ENCODE measurements around the gene ANXA2R.

Gene ANXA2R

DNA sequence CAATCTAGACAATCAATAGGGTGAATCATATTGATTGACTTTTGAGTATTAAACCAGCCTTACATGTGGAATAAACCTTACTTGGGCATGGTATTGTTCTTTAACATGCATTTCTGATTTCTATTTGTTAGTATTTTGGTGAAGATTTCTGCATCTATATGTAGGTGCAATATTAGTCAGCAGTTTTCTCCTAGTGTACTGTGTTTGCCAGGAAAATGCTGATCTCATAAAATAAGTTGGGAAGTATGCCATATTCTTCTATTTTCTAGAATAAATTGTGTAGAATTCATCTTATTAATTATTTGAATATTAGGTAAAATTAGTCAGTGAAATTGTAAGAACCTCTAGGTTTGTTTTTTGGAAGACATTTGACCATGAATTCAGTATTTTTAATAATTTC lies 38.4 kb downstream of the ANXA2R start:
- DNase-seq (ENCODE audit: low read depth in 1 of 2, low spot score in 1 of 2) = no peak

DNA sequence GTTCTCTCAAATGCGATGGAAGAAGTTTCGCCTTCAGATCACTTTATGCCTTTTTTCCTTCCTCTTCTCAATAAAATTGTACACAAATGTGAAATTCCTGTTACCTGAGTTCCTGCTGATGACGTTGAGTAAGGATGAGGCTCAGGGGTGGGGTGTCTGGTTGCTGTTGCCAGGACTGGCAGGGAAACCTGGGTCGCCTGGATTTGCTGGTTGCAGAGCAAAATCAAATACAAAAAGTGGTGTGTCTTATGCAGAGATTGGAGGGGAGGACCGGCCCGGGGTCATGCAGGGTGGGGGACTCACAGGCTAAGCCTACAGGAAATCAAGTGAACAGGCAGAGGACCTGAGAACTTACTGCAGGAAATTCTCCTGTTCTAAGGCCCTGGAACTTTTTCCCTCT lies 39.2 kb downstream of the ANXA2R start:
- no peak for DNase-seq (ENCODE audit: low read depth in 1 of 2, low spot score in 1 of 2)

DNA sequence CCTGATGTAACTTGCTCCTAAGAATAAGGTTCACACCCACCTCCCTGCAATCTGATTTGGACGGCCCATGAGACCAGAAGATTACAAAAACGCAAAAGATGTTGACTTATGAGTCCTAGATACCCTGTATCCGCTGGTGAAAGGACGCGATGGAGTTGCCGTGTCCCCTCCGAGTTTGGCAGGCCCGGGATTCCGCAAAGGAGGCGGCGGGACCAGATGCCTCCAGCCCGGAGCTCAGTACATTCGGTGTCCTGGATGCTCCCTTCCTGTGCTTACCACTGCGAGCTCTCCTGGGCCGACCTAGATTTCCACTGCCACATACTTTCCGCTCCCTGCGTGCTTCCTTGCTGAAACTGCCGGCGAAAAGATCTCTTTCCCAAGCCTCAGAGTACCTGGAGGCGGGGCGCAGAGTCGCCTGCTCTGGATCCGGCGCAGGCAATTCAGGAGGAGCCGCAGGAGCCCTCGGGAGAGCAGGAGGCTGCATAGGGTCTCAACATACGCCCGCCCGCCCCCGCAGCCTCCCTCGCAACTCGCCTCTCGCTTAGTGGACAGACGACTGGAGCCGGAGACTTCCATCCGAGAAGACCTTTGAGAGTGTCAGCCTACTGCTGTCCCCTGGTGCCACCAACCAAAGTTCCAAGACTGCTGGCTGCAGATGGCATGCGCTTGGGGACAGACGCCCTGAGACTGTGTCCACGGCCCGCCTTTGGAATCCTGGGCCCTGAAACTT lies 39.8 kb downstream of the ANXA2R start:
- DNase-seq (ENCODE audit: low read depth in 1 of 2, low spot score in 1 of 2) = no peak

DNA sequence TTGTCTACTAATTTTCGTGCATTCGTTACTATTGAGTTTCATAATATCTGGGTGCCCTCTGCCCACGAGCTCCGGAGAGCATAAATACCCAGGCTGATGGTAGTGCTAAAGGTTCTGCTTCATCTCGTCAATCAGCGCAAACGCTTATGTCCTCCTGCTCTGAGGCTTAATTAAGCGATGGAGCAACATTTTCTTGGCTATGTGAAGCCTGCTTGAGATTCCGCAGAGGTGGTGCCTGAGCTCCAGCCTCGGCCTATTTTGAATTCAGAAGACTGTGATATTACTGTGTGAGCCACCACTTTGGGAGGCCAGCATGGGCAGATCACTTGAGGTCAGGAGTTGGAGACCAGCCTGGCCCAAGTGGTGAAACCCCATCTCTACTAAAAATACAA lies 44.8 kb downstream of the ANXA2R start:
- no peak for DNase-seq (ENCODE audit: low read depth in 1 of 2, low spot score in 1 of 2)

DNA sequence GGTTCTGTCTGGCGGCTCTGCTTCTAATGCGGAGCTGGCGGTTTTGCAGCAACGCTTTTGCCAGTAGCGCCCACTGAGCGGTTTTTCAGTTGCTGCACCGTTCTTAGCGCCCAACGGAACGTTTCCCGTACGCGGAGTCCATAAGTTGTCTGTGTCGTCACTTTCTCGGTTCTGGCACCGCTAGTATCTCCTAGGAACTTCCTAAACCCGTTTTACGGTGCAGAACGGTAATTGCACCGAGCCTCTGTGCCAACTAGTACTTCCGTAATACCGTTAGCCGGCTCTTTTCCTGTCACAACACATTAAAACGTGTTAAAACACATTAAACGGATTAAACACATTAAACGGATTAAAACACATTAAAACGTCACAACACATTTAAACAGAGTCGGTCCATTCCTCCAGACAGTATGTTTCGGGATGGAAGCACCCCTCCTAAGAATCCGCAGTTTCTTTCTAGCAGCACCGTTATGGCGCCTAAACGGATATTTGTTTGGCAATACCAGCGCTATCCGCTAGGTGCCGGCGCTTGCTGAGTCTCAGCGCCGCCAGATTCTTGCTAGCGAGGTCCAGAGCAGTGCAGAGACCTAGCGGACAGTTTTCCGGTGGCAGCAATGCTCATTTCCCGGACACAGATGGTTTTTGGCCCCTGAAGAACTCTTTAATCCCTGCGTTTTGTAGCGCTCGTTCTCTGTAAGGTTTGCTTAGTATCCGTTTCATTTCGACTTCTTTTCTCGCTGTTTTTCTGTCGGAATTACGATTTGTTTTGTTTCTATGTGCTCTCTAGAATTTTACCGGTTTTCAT lies 45.4 kb downstream of the ANXA2R start:
- peak; percentile 63 to 67 for DNase-seq (ENCODE audit: low read depth in 1 of 2, low spot score in 1 of 2)

DNA sequence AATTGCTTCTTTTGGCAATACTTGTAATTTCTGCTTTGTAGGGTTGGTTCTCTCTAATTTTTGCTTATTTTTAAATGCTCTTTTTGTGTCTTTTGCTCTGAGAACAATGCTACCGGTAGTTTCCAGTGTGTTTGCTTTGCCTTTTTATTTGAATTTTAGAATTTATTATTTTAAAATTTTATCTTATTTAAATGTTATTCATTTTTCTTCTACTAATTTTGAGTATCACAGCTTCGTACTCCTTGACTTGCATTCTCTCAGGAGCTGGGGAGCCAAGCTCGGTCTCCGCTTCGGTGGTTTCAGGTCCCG lies 45.9 kb downstream of the ANXA2R start:
- no peak for DNase-seq (ENCODE audit: low read depth in 1 of 2, low spot score in 1 of 2)

DNA sequence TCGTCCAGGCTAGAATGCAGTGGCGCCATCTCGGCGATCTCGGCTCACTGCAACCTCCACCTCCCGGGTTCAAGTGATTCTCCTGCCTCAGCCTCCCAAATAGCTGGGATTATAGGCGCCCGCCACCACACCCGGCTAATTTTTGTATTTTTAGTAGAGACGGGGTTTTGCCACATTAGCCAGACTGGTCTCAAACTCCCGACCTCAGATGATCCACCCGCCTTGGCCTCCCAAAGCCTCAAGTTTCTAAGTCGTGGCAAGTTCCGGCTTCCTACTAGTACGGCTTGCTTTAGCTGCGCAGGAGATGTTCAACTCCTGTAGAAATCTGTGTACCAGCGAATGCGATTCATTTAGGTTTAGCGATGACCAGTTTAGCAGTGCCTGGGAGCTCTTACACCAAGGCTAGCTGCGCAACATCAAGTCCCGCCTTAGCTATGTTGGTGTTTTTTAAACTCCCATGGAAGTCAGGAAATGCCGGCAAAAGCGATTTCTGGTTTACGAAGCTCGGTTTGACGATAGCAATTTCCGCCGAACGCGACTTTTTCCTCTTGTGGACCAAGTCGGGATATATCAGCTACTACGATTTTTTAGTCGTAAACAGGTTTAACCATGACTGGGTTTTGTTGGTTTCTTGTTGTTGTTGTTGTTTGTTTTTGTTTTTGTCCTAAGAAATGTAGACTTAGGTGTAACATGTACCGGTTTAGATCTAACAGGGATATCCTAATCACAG lies 46.4 kb downstream of the ANXA2R start:
- peak in 1 of 2 donors; percentile 26 for DNase-seq (ENCODE audit: low read depth in 1 of 2, low spot score in 1 of 2)

DNA sequence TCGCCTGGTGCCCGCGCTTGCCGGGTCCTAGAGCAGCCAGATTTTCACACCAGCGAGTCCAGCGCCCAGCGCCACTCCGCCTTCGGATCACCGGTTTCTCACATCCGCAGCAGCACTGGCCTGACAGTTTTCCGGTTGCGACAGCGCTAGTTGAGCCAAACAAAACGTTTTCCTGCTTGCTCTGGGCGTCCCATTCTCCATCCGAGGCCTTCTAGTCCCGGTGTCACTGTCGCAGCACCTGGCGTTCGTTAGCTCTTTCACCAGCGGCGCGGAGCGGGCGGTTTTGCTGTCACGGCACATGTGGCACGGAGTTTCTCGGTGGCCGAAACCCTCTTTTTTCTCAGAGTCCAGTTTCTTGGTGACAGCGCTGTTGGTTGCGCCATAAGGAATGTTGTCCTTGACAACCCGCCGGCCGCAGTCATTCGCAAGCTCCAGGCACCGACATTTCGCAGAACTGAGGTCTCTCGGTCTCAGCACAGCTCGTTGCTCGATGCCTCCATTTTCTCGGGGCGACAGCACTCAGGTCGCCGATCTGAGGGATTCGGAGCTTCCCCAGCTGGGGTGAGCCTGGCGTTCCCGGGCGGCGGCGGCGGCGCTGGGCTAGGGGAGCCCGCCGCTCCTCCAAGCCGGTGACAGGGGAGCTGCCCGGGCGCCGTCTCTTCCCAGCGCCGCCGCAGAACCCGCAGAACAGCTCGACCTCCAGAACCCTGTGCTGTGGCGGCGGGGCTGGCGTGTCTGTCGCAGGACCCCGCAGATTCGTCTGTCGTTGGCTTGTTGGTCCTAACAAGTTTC lies 47.8 kb downstream of the ANXA2R start:
- DNase-seq (ENCODE audit: low read depth in 1 of 2, low spot score in 1 of 2) = peak in 1 of 2 donors; percentile 44

DNA sequence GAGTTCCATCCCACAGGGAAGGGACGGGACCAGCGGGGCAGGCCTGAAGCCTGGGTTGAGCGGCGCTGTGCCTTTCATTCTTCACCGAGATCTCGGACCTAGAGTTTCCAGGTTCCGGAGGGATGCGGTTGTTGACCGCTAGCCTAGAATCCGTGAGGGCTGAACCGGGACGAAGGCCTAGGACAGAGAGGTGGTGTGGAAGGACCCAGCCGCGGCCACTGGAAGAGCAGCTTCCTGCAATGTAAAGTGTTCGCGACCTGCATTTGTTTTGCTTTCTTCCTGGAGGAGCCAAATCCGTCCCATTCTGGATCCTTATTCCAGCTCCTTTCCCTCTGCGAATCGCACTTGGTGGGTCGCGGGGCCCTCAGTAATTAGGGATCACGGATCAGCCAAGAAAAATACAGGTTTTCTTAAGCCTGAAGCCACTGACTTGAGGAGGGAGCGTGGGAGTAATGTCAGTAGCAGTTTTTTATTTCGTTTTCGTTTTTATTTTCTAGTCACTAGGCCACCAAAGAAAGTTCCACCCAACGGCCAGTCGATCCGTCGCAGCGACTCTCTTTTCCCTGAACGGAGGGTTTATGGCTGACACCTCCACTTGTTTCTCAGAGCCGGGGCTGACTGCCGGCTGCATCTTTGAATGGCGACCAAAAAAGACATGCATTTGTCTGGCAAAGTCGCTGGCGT lies 48.6 kb downstream of the ANXA2R start:
- no peak for DNase-seq (ENCODE audit: low read depth in 1 of 2, low spot score in 1 of 2)

DNA sequence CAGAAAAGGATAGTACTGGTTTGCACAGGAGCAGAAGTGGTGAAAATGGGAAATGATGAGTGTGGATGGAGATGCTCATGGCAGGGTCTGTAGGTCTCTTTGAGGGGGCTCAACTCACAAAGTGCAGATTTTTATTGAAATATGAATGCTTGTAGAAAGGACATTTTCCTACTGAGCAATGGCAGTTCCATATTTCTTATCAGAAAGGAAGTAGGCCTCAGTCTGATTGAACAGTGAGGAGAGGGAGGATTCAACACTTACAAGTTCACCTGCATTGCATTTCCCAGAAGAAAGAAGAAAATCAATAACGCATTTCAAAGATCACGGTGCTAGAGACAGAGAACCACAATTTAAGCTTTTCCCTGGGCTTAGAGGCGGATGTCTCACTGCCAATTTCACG lies 49.2 kb downstream of the ANXA2R start:
- no peak for DNase-seq (ENCODE audit: low read depth in 1 of 2, low spot score in 1 of 2)
